Hepatocyte (in vitro differentiated cells): ENCODE data around the gene ACADVL. TPM values are rescaled to one million over a fixed set of nuclear protein-coding genes. Genes with fewer than 3 reads are reported as not detected.

Source experiments
- DNase-seq: peaks from one replicate; pipeline ENCODE4 v3.0.0-alpha.2; 2016; ENCODE audit warnings: low spot score
- H2AFZ ChIP-seq: fragments of 200-600 bp; sonication (generic); 2 replicates; pipeline ENCODE4 v1.6.0; 2016; ENCODE audit warnings: antibody characterized with exemption, mild to moderate bottlenecking
- H3K27ac ChIP-seq: fragments of 200-600 bp; sonication (generic); 2 replicates; pipeline ENCODE4 v1.5.1; 2016; ENCODE audit warnings: mild to moderate bottlenecking
- H3K27me3 ChIP-seq: fragments of 200-600 bp; sonication (generic); 2 replicates; pipeline ENCODE4 v1.6.1; 2016
- H3K36me3 ChIP-seq: fragments of 200-600 bp; sonication (generic); replicated peaks from 2 replicates; pipeline ENCODE4 v1.5.1; 2016; ENCODE audit warnings: low read depth; ENCODE audit not compliant: insufficient read depth
- H3K4me1 ChIP-seq: fragments of 200-600 bp; sonication (generic); 2 replicates; pipeline ENCODE4 v1.5.1; 2016; ENCODE audit warnings: mild to moderate bottlenecking, moderate library complexity; ENCODE audit not compliant: insufficient read depth
- H3K4me2 ChIP-seq: fragments of 200-600 bp; sonication (generic); 2 replicates; pipeline ENCODE4 v1.6.0; 2016
- H3K4me3 ChIP-seq: fragments of 200-600 bp; sonication (generic); 2 replicates; pipeline ENCODE4 v1.5.1; 2016; ENCODE audit warnings: mild to moderate bottlenecking
- H3K79me2 ChIP-seq: fragments of 200-600 bp; sonication (generic); 2 replicates; pipeline ENCODE4 v1.6.0; 2017; ENCODE audit warnings: mild to moderate bottlenecking
- H3K9me2 ChIP-seq: fragments of 200-600 bp; sonication (generic); replicated peaks from 2 replicates; pipeline ENCODE4 v1.6.0; 2017; ENCODE audit warnings: mild to moderate bottlenecking; ENCODE audit not compliant: insufficient read depth
- H3K9me3 ChIP-seq: fragments of 200-600 bp; sonication (generic); 2 replicates; pipeline ENCODE4 v1.5.1; 2016; ENCODE audit warnings: low read depth, mild to moderate bottlenecking
- H4K20me1 ChIP-seq: fragments of 200-600 bp; sonication (generic); 2 replicates; pipeline ENCODE4 v1.6.0; 2016; ENCODE audit warnings: mild to moderate bottlenecking; ENCODE audit not compliant: insufficient read depth, poor library complexity, severe bottlenecking
- CTCF ChIP-seq: fragments of 200-600 bp; sonication (generic); IDR thresholded peaks from 2 replicates; pipeline ENCODE4 v1.5.1; 2016; ENCODE audit warnings: antibody characterized with exemption, mild to moderate bottlenecking; ENCODE audit not compliant: poor library complexity
- EZH2 ChIP-seq: fragments of 200-600 bp; sonication (generic); IDR thresholded peaks from 2 replicates; pipeline ENCODE4 v1.6.1; 2016; ENCODE audit warnings: antibody characterized with exemption, mild to moderate bottlenecking, borderline replicate concordance
- EZH2phosphoT487 ChIP-seq: fragments of 200-600 bp; sonication (generic); IDR thresholded peaks from one replicate; pipeline ENCODE4 v1.6.1; 2018; ENCODE audit warnings: antibody characterized with exemption, mild to moderate bottlenecking, low read depth, moderate library complexity; ENCODE audit not compliant: unreplicated experiment, severe bottlenecking
- WGBS: methylation state at CpG from one replicate; pipeline ENCODE4 v1.1.6; 2016; ENCODE audit warnings: low lambda C conversion rate; ENCODE audit errors: missing lambda C conversion rate; 5-methylcytosine and 5-hydroxymethylcytosine counted together
- polyA plus RNA-seq: library from polyadenylated mRNA; unstranded; fragments of >200 nt; fragmentation: Nextera tagmentation; extraction: Ambion mirVana; gene quantifications from 2 replicates; pipeline ENCODE4 v1.2.1, GENCODE V29; 2016
- total RNA-seq: library from RNA; depleted of rRNA; stranded (reverse); fragments of >200 nt; gene quantifications from 2 replicates; pipeline ENCODE4 v1.2.3, GENCODE V29; 2014

Gene ACADVL
- total and polyA plus RNA-seq, 2 experiments from 2014 or later = 469 to 1,250 TPM

- H3K4me1 ChIP-seq = peaks cover 31% of the 10 kb centered on the region
These were observed 17.6 kb downstream of the ACADVL start for GRCh38 chr17:7237266-7237760.

GRCh38 chr17:7237761-7238419 lies 18.2 kb downstream of the ACADVL start:
- DNase-seq = peak; percentile 92
- Histone ChIP-seq H3K9me3 (no peaks in the 10 kb centered on the region), H3K79me2 (peaks cover 75% of the 10 kb centered on the region), H2AFZ (no peak overlapping the region), H3K9me2 (no peaks in the 10 kb centered on the region), H3K4me2 (peak overlapping the region; percentile 92), H3K27ac (peak overlapping the region; percentile 98), H3K4me3 (peak overlapping the region; percentile 65), H4K20me1 (peaks cover 3% of the 10 kb centered on the region), H3K36me3 (no peaks in the 10 kb centered on the region), H3K4me1 (peaks cover 27% of the 10 kb centered on the region), H3K27me3 (no peaks in the 10 kb centered on the region)
- WGBS = no CpG with 5 or more reads among the region's 73 CpGs
- TF ChIP-seq EZH2 (no peak), CTCF (no peak)

More at GRCh38 chr17:7237266-7237760, 17.6 kb downstream of the ACADVL start:
- no peaks in the 10 kb centered on the region for H3K27me3 ChIP-seq
- H3K9me3 ChIP-seq = no peaks in the 10 kb centered on the region
- H3K27ac ChIP-seq = peak overlapping the region; percentile 98
- no peaks in the 10 kb centered on the region for H3K36me3 ChIP-seq
- peak overlapping the region; percentile 92 for H3K4me2 ChIP-seq
- DNase-seq = no peak
- no peaks in the 10 kb centered on the region for H3K9me2 ChIP-seq
- H2AFZ ChIP-seq = no peak overlapping the region
- peaks cover 81% of the 10 kb centered on the region for H3K79me2 ChIP-seq
- TF ChIP-seq EZH2 (no peak), CTCF (no peak), EZH2phosphoT487 (no peak)
- 39% methylated on average over 6 of the region's 6 CpGs for WGBS
- H4K20me1 ChIP-seq = peaks cover 8% of the 10 kb centered on the region
- H3K4me3 ChIP-seq = peak overlapping the region; percentile 65

GRCh38 chr17:7238420-7239090 lies 18.8 kb downstream of the ACADVL start:
- H3K4me3 ChIP-seq = peak overlapping the region; percentile 65
- under 1% methylated on average over 22 of the region's 39 CpGs for WGBS
- H3K27me3 ChIP-seq = no peaks in the 10 kb centered on the region
- H3K9me3 ChIP-seq = no peaks in the 10 kb centered on the region
- TF ChIP-seq EZH2 (no peak), EZH2phosphoT487 (no peak), CTCF (no peak)
- peak overlapping the region; percentile 98 for H3K27ac ChIP-seq
- DNase-seq = peak; percentile 61
- peak overlapping the region; percentile 92 for H3K4me2 ChIP-seq
- peaks cover 30% of the 10 kb centered on the region for H3K4me1 ChIP-seq
- peak overlapping the region; percentile 11 for H2AFZ ChIP-seq
- no peaks in the 10 kb centered on the region for H3K36me3 ChIP-seq
- no peaks in the 10 kb centered on the region for H4K20me1 ChIP-seq
- H3K79me2 ChIP-seq = peaks cover 69% of the 10 kb centered on the region
- H3K9me2 ChIP-seq = no peaks in the 10 kb centered on the region
